ENCODE measurements around the gene AFTPH. TPM values are rescaled to one million over a fixed set of nuclear protein-coding genes. Genes with fewer than 3 reads are reported as not detected.

AFTPH gene
- total RNA-seq, 1 experiment from 2014 or later = 18.8 TPM

GRCh38 chr2:64540615-64541014, 16.5 kb downstream of the AFTPH start:
- Histone ChIP-seq H3K27ac (ENCODE audit: low read depth, low read length, poor library complexity, severe bottlenecking) (no peak overlapping the region), H3K27me3 (replicated peaks; ENCODE audit: insufficient read depth, low read depth, low read length, poor library complexity) (no peaks in the 10 kb centered on the region), H3K9me3 (ENCODE audit: low read depth, low read length, poor library complexity, severe bottlenecking) (no peaks in the 10 kb centered on the region), H3K4me3 (ENCODE audit: low read depth, low read length, poor library complexity, severe bottlenecking) (no peak overlapping the region), H3K36me3 (ENCODE audit: insufficient read depth, low read length, poor library complexity, severe bottlenecking) (no peaks in the 10 kb centered on the region), H3K4me1 (ENCODE audit: insufficient read depth, low read length, poor library complexity, severe bottlenecking) (peaks cover 25% of the 10 kb centered on the region)
- no TSS peak for BruUV-seq (replicated peaks)
- intact Hi-C loops (cut with micrococcal nuclease; ENCODE audit: unreplicated experiment) = no loop called here
- POLR2A ChIA-PET (ENCODE audit: low non-redundant PET) = no interaction called here
- TF ChIP-seq EZH2 (IDR thresholded peaks at IDR 0.05; ENCODE audit: borderline replicate concordance, low read depth, low read length, poor library complexity, severe bottlenecking) = no peak
- TF ChIP-seq, protein P1, sequence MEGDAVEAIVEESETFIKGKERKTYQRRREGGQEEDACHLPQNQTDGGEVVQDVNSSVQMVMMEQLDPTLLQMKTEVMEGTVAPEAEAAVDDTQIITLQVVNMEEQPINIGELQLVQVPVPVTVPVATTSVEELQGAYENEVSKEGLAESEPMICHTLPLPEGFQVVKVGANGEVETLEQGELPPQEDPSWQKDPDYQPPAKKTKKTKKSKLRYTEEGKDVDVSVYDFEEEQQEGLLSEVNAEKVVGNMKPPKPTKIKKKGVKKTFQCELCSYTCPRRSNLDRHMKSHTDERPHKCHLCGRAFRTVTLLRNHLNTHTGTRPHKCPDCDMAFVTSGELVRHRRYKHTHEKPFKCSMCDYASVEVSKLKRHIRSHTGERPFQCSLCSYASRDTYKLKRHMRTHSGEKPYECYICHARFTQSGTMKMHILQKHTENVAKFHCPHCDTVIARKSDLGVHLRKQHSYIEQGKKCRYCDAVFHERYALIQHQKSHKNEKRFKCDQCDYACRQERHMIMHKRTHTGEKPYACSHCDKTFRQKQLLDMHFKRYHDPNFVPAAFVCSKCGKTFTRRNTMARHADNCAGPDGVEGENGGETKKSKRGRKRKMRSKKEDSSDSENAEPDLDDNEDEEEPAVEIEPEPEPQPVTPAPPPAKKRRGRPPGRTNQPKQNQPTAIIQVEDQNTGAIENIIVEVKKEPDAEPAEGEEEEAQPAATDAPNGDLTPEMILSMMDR (conservative IDR thresholded peaks at IDR 0.05; ENCODE audit: low read depth, low read length) = no peak
- CTCF ChIA-PET = no interaction called here
- DNase-seq (ENCODE audit: low spot score) = no peak

DNA sequence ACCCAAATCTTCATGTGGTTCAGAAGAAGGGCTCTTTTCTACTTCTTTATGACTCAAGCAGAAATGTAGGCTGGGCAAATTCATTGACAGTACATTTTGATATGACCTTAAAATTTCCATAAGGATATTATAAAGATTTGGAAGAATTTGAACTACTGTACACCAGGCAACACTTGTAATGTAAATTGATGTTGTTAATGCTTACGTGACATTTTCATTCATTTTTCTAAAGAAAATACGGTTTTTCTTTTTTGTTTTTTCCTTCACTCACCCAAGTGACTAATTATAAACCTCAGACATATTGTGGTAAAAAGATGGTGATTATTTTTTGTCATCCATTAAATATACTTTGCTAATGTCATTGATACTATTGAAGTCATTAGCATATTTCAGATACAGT, 17.4 kb downstream of the AFTPH start:
- DNase-seq (ENCODE audit: low spot score) = no peak
- no TSS peak for BruUV-seq (replicated peaks)
- Histone ChIP-seq H3K9me3 (ENCODE audit: low read depth, low read length, poor library complexity, severe bottlenecking) (no peaks in the 10 kb centered on the region), H3K27me3 (replicated peaks; ENCODE audit: insufficient read depth, low read depth, low read length, poor library complexity) (no peaks in the 10 kb centered on the region), H3K27ac (ENCODE audit: low read depth, low read length, poor library complexity, severe bottlenecking) (no peak overlapping the region), H3K4me1 (ENCODE audit: insufficient read depth, low read length, poor library complexity, severe bottlenecking) (peaks cover 22% of the 10 kb centered on the region), H3K36me3 (ENCODE audit: insufficient read depth, low read length, poor library complexity, severe bottlenecking) (no peaks in the 10 kb centered on the region), H3K4me3 (ENCODE audit: low read depth, low read length, poor library complexity, severe bottlenecking) (no peak overlapping the region)
- TF ChIP-seq, protein P1 (conservative IDR thresholded peaks at IDR 0.05; ENCODE audit: low read depth, low read length) = no peak
- no peak for TF ChIP-seq EZH2 (IDR thresholded peaks at IDR 0.05; ENCODE audit: borderline replicate concordance, low read depth, low read length, poor library complexity, severe bottlenecking)
- POLR2A ChIA-PET (ENCODE audit: low non-redundant PET) = no interaction called here
- intact Hi-C loops (cut with micrococcal nuclease; ENCODE audit: unreplicated experiment) = no loop called here
- CTCF ChIA-PET = no interaction called here

DNA sequence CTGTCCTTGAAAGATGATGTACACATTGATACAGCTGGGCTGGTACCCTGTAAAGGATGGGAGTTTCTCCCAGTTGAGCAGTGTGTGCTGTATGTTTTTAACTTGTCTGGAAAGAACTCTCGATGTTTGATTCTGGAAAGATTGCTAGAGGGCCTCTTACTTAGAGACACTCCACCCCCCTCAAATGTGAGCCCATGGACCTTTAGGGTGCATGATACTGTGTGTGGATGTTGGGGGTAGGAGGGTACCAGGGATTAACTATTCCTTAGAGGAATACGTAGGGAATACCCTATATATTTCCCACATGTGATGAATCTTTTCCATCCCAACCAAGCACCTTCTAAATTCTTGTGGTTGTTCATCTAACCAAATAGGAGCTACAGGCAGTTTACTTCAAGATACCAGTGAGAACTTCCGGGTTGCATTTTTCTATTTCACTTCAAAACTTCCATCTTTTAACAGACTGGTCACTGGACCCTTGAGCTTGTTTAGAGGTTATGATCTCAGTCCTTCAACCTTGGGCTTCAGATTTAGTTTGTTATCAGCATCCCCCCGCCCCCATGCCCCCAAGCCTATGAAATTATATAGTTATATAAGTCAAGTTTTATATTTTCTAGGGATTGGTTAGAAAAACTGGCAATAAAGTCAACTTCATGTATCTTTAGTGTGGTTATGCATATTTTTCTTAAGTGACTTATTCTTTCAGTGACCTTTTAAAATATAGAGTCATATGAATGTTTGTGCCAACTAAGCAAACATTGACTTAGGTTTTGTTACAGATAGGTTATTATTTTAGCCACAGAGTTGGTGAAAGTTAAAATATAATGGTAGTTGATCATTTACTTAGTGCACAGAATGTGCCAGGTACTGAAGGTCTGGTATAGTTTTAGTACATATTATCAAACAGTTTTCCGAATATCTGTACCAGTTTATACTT, 18.2 kb downstream of the AFTPH start:
- Histone ChIP-seq H3K36me3 (ENCODE audit: insufficient read depth, low read length, poor library complexity, severe bottlenecking) (no peaks in the 10 kb centered on the region), H3K4me1 (ENCODE audit: insufficient read depth, low read length, poor library complexity, severe bottlenecking) (peaks cover 21% of the 10 kb centered on the region), H3K27ac (ENCODE audit: low read depth, low read length, poor library complexity, severe bottlenecking) (no peak overlapping the region), H3K9me3 (ENCODE audit: low read depth, low read length, poor library complexity, severe bottlenecking) (no peaks in the 10 kb centered on the region), H3K4me3 (ENCODE audit: low read depth, low read length, poor library complexity, severe bottlenecking) (no peak overlapping the region), H3K27me3 (replicated peaks; ENCODE audit: insufficient read depth, low read depth, low read length, poor library complexity) (no peaks in the 10 kb centered on the region)
- ChIA-PET POLR2A (ENCODE audit: low non-redundant PET) (no interaction called here), CTCF (no interaction called here)
- DNase-seq (ENCODE audit: low spot score) = no peak
- TF ChIP-seq EZH2 (IDR thresholded peaks at IDR 0.05; ENCODE audit: borderline replicate concordance, low read depth, low read length, poor library complexity, severe bottlenecking) = no peak
- TF ChIP-seq, protein P1 (conservative IDR thresholded peaks at IDR 0.05; ENCODE audit: low read depth, low read length) = no peak
- no TSS peak for BruUV-seq (replicated peaks)
- intact Hi-C loops (cut with micrococcal nuclease; ENCODE audit: unreplicated experiment) = no loop called here
